Activated CD4-positive, alpha-beta T cell treated with anti-CD3 and anti-CD28 coated beads, Interleukin-2, Interleukin-4, amounts not matched to agents 100 ng/mL and 50 ng/mL, durations not matched to agents 16 hours and 8 hours (primary cell): Measurements from ENCODE around the gene PVR.
"Not testable (repeated sequence)": the region's sequence is repeated elsewhere in the genome, so short reads cannot be mapped to it uniquely, and the experiment has no call there.

ENCODE experiments used
- DNase-seq: peaks from one replicate; pipeline ENCODE4 v3.0.0-alpha.2; 2020; ENCODE audit warnings: low spot score

The PVR gene

GRCh38 chr19:44618640-44619357 is 24.9 kb upstream of the PVR start:
- DNase-seq = no peak

DNA sequence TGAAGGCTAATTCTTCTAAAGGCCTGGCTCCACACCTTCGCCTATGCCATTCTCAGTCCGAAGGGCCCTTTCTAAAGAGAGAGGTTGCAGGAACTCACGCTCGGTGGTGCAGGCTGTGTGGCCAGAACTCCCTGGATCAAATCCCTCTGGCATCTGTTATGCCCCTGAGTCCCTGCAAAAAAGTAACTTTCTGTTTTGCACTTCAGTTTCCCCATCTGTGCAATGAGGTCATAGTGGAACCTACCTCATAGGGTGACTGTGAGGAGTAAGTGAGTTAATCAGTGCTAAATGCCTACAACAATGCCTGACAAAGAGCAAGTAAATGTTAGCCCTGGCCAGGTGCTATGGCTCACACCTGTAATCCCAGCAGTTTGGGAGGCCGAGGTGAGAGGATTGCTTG is 23.0 kb upstream of the PVR start:
- no peak for DNase-seq

DNA sequence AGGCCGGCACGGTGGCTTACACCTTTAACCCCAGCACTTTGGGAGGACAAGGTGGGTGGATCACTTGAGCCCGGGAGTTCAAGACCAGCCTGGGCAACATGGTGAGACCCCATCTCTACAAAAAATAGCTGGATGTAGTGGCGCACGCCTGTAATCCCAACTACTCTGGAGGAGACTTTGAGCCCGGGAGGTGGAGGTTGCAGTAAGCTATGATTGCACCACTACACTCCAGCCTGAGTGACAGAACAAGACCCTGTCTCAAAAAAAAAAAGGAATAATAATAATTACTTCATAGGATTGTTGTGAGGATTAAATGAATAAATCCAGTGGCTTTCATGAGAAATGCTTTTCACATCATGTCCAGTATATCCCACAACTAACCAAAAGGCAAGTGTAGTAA is 22.3 kb upstream of the PVR start:
- no peak for DNase-seq

GRCh38 chr19:44623080-44623479 is 20.6 kb upstream of the PVR start:
- no peak for DNase-seq

- no peak for DNase-seq
Observed at GRCh38 chr19:44623626-44624025, 20.1 kb upstream of the PVR start.

DNA sequence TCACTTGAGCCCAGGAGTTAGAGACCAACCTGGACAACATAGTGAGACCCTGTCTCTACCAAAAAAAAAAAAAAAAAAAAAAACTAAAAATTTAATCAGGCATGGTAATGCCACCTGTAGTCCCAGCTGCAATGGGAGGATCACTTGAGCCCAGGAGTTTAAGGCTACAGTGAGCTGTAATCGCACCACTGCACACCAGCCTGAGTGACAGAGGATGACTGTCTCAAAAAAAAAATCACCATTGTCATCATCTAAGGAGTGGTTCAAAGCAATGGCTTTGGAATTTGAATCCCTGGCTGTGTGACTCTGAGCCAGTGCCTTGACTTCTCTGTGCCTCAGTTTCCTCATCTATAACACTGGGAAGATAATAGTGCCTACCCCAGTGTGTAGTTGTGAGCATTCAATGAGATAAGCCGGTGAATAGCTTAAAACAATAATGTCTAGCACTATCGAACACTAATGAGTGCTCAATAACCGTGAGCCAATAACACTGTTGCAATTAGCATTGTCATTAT is 18.8 kb upstream of the PVR start:
- DNase-seq = no peak

DNA sequence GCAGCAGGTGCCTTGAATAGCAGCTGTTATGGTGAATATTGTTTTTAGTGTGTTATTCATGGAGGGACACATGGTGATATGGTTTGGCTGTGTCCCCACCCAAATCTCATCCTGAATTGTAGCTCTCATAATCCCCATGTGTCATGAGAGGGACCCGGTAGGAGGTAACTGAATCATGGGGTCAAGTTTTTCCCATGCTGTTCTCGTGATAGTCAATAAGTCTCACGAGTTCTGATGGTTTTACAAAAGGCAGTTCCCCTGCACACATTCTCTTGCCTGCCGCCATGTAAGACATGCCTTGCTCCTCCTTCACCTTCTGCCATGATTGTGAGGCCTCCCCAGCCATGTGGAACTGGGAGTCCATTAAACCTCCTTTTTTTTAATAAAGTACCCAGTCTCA is 18.1 kb upstream of the PVR start:
- DNase-seq = not testable (repeated sequence)

GRCh38 chr19:44626048-44626624 is 17.6 kb upstream of the PVR start:
- no peak for DNase-seq

GRCh38 chr19:44627631-44628030 is 16.1 kb upstream of the PVR start:
- DNase-seq = no peak

DNA sequence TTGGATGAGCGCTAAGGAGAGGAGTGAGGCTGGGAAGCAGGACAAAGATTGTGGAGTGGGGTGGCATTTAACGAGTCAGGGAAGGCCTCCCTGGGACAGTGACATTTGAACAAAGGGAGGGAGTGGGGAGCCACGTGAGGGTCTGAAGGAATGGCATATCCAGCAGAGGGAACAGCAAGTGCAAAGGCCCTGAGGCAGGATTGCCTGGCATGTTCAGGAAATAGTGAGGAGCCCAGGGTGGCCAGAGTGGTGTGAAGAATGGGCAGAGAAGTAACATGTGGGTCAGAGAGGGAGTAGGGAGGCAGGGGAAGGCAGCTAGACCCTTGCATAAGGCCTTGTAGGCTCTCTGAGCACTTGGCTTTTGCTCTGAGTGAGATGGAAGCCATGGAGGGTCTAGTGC is 14.9 kb upstream of the PVR start:
- DNase-seq = no peak

- not testable (repeated sequence) for DNase-seq
Observed at GRCh38 chr19:44631611-44632010, 12.1 kb upstream of the PVR start.

DNA sequence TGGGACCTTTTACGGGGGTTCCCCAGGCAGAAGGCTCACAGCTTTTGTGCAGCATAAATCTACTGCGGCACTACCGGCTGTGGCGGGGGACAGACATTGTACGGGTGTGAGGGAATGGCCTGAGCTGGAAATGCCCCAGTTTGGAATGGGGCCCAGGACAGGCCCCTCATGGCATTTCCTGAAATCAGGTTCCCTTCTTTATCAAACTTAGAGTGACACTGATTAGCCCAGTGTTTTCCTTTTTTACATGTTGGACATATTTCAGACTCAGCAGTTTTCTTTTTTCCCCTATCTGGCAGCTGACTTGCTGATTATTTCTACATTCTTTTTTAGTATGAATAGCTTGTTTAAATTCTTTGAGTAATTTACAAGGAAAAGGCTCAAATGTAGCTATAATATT is 9.7 kb upstream of the PVR start:
- DNase-seq = not testable (repeated sequence)

GRCh38 chr19:44634785-44635184 is 8.9 kb upstream of the PVR start:
- DNase-seq = no peak

GRCh38 chr19:44635581-44636438 is 7.9 kb upstream of the PVR start:
- no peak for DNase-seq

GRCh38 chr19:44636439-44637389 is 7.0 kb upstream of the PVR start:
- no peak for DNase-seq

GRCh38 chr19:44637390-44637764 is 6.3 kb upstream of the PVR start:
- DNase-seq = no peak

- DNase-seq = no peak
Observed at GRCh38 chr19:44640518-44640917, 3.2 kb upstream of the PVR start.

- no peak for DNase-seq
Observed at GRCh38 chr19:44641501-44642265, 2.0 kb upstream of the PVR start.

DNA sequence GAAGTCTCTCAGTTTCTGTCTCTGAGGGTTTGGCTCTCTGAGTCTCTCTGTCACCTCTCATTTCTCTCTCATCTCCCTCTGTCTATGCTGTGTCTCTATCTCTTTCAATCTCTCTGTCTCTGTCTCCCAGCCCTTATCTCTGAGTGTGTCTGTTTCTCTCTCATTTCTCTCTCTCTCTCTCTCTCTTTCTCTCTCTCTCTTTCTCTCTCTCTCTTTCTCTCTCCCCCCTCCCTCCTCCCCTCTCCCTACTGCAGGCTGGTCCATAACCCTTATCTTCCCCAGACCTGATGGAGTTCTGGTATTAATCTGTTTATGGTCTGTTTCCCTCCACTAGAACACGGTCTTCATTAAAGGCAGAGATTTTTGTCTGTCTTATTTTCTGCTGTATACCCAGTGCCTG is 1.3 kb upstream of the PVR start:
- DNase-seq = no peak

GRCh38 chr19:44644402-44645016 is 799 bp downstream of the PVR start:
- no peak for DNase-seq
